Uterus (tissue), 4 donors: ENCODE data around the gene RBM4B. TPM values are rescaled to one million over a fixed set of nuclear protein-coding genes. Genes with fewer than 3 reads are reported as not detected.

Experiments
- DNase-seq, 2 donors: peaks; one replicate each; pipeline ENCODE4 v3.0.0-alpha.2; 2019 to 2020
- H3K27ac ChIP-seq, 2 donors: fragments of 200-600 bp; sonication (generic); 1 replicate in 1 of 2; 2 replicates in 1 of 2; pipeline ENCODE4 v1.5.1; 2016 to 2018
- H3K27me3 ChIP-seq, 2 donors: fragments of 200-600 bp; sonication (generic); one replicate each; pipeline ENCODE4 v1.5.1; 2018 to 2019; ENCODE audit warnings: control low read depth in 1 of 2
- H3K36me3 ChIP-seq, 2 donors: fragments of 200-600 bp; sonication (generic); one replicate each; pipeline ENCODE4 v1.5.1; 2019; ENCODE audit warnings: control low read depth in 1 of 2
- H3K4me1 ChIP-seq, 2 donors: fragments of 200-600 bp; sonication (generic); one replicate each; pipeline ENCODE4 v1.5.1; 2018 to 2019; ENCODE audit warnings: control low read depth in 1 of 2
- H3K4me3 ChIP-seq, 2 donors: fragments of 200-600 bp; sonication (generic); 1 replicate in 1 of 2; 2 replicates in 1 of 2; pipeline ENCODE4 v1.5.1; 2018 to 2019; ENCODE audit warnings: mild to moderate bottlenecking in 1 of 2
- H3K9me3 ChIP-seq, 2 donors: fragments of 200-600 bp; sonication (generic); one replicate each; pipeline ENCODE4 v1.5.1; 2019; ENCODE audit warnings: control low read depth in 1 of 2
- CTCF ChIP-seq, 4 experiments: fragments of 200-600 bp in 2 of 4; fragments of 450-650 bp in 2 of 4; sonication (generic) in 2 of 4; IDR thresholded peaks; one replicate each; pipeline ENCODE4 v1.5.1; 2016 to 2019; ENCODE audit warnings: antibody characterized with exemption in 4 of 4, mild to moderate bottlenecking in 2 of 4, moderate library complexity in 1 of 4
- POLR2A ChIP-seq, 2 donors: fragments of 450-650 bp; IDR thresholded peaks; one replicate each; pipeline ENCODE4 v1.6.1; 2016; ENCODE audit warnings: antibody characterized with exemption in 2 of 2, mild to moderate bottlenecking in 1 of 2, moderate library complexity in 1 of 2
- intact Hi-C: fragments of 100-400 bp; cut with DNase I; formaldehyde crosslinking; loops from one replicate; pipeline ENCODE4 v1.15.1; 2023; ENCODE audit warnings: low total_unique reads
- total RNA-seq, 4 donors: library from RNA; depleted of rRNA in 3 of 4; stranded (reverse); fragments of >200 nt in 3 of 4; gene quantifications; one replicate each; pipeline versions ENCODE4 v1.1.0 to v1.2.4, GENCODE V29; 2014 to 2023
- donor health status: DM: yes; HTN: yes; CAD: no.

RBM4B gene
- total RNA-seq, 4 donors from 2014 or later, result 5.0 to 60.3 (median 20.1) TPM

GRCh38 chr11:66713746-66714480 lies 36.2 kb upstream of the RBM4B start:
- no peak for DNase-seq
- Histone ChIP-seq H3K27me3 (no peaks in the 10 kb centered on the region), H3K27ac (no peak overlapping the region), H3K36me3 (no peaks in the 10 kb centered on the region), H3K9me3 (no peaks in the 10 kb centered on the region), H3K4me1 (no peaks in the 10 kb centered on the region), H3K4me3 (no peak overlapping the region)
- intact Hi-C loops, result no loop called here
- TF ChIP-seq CTCF (IDR thresholded peaks at IDR 0.05) (no peak), POLR2A (IDR thresholded peaks at IDR 0.05) (no peak)

GRCh38 chr11:66710384-66710930 lies 32.8 kb upstream of the RBM4B start:
- no peaks in the 10 kb centered on the region for H3K9me3 ChIP-seq
- H3K4me1 ChIP-seq, result no peaks in the 10 kb centered on the region
- H3K36me3 ChIP-seq, result no peaks in the 10 kb centered on the region
- intact Hi-C loops, result no loop called here
- H3K4me3 ChIP-seq, result no peak overlapping the region
- TF ChIP-seq CTCF (IDR thresholded peaks at IDR 0.05) (no peak), POLR2A (IDR thresholded peaks at IDR 0.05) (no peak)
- no peaks in the 10 kb centered on the region for H3K27me3 ChIP-seq
- no peak overlapping the region for H3K27ac ChIP-seq
- DNase-seq, result no peak

- Histone ChIP-seq H3K27ac (no peak overlapping the region), H3K4me1 (no peaks in the 10 kb centered on the region), H3K27me3 (no peaks in the 10 kb centered on the region), H3K9me3 (no peaks in the 10 kb centered on the region), H3K36me3 (no peaks in the 10 kb centered on the region), H3K4me3 (no peak overlapping the region)
- TF ChIP-seq POLR2A (IDR thresholded peaks at IDR 0.05), result no peak
- TF ChIP-seq CTCF (IDR thresholded peaks at IDR 0.05), result no peak
- no peak for DNase-seq
- intact Hi-C loops, result no loop called here
Observed at GRCh38 chr11:66708701-66709100, 31.0 kb upstream of the RBM4B start.

- no peaks in the 10 kb centered on the region for H3K4me1 ChIP-seq
- H3K36me3 ChIP-seq, result no peaks in the 10 kb centered on the region
- no peak overlapping the region for H3K4me3 ChIP-seq
- no peaks in the 10 kb centered on the region for H3K27me3 ChIP-seq
- H3K27ac ChIP-seq, result no peak overlapping the region
- TF ChIP-seq POLR2A (IDR thresholded peaks at IDR 0.05) (no peak), CTCF (IDR thresholded peaks at IDR 0.05) (no peak)
- no peaks in the 10 kb centered on the region for H3K9me3 ChIP-seq
- intact Hi-C loops, result no loop called here
- DNase-seq, result no peak
Observed at GRCh38 chr11:66708094-66708493, 30.4 kb upstream of the RBM4B start.

- Histone ChIP-seq H3K9me3 (no peaks in the 10 kb centered on the region), H3K27ac (no peak overlapping the region), H3K4me3 (no peak overlapping the region), H3K36me3 (no peaks in the 10 kb centered on the region), H3K4me1 (no peaks in the 10 kb centered on the region), H3K27me3 (no peaks in the 10 kb centered on the region)
- intact Hi-C loops, result no loop called here
- no peak for DNase-seq
- TF ChIP-seq POLR2A (IDR thresholded peaks at IDR 0.05) (no peak), CTCF (IDR thresholded peaks at IDR 0.05) (no peak)
Observed at GRCh38 chr11:66707486-66707885, 29.8 kb upstream of the RBM4B start.
